Heart left ventricle (tissue), 13 donors: ENCODE results near the gene MAPK10.

ENCODE experiments used
- POLR2A ChIP-seq, 2 donors: fragments of 450-650 bp; IDR thresholded peaks; one replicate each; pipeline ENCODE4 v1.6.1; 2017; ENCODE audit warnings: antibody characterized with exemption in 2 of 2, mild to moderate bottlenecking in 2 of 2, moderate library complexity in 2 of 2
- TF ChIP-seq, protein P1 (sequence below), 12 donors: fragments of 200-600 bp; sonication (generic) in 4 of 12; IDR thresholded peaks; one replicate each; pipeline versions ENCODE4 v1.5.0 to v1.8.0; 2018 to 2022; ENCODE audit warnings: antibody characterized with exemption in 12 of 12, mild to moderate bottlenecking in 5 of 12
- donor health status: ischemic (EF 13 %, LVEDD 7.1; RV severe dilation, severe dysfunction).
- donor health status: DM: no; HTN: yes; CAD: no.
- donor health status: DM: no; HTN: no; CAD: no.
- donor health status: ischemic (EF 25% LVEDD 6.9; RV normal size, moderate dysfunction).
- donor health status: ischemic (EF 25% LVEDD 5.7; RV mildly dilated, moderate dysfunction).
- donor health status: ischemic (EF 35%, LVEDD 5.7; RV mildly dilated, moderate dysfunction).
- donor health status: nonischemic (EF 11% LVEDD 7.7; RV severe dilation, severe dysfunction).
- donor health status: DM: yes; HTN: yes; CAD: no.
- donor health status: PGD.
- donor health status: ischemic (EF 29% LVEDD 5.4; RV normal size, mild dysfunction).
- donor health status: nonischemic (EF 23%, LVEDD 6.1; RV moderate dilation, normal function).

DNA sequence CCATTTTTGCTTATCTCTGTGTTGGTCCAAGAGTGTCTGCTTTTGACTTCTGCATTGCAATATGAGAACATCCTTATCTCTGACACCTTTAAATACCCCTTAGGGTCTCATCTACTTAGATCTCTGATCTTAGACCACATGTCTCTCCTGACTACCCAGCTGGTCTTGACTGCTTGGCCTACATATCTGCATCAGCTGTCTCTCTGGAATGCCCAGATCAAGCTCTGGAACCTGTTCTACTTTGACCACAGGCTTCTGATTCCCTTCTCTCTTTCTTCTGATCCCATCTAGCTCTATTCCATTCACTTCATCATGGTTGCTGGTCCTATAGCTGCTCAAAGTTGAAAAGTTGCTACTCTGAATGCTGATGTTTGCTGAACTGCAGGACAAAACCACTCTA is 301.2 kb downstream of the MAPK10 start:
- TF ChIP-seq, protein P1, sequence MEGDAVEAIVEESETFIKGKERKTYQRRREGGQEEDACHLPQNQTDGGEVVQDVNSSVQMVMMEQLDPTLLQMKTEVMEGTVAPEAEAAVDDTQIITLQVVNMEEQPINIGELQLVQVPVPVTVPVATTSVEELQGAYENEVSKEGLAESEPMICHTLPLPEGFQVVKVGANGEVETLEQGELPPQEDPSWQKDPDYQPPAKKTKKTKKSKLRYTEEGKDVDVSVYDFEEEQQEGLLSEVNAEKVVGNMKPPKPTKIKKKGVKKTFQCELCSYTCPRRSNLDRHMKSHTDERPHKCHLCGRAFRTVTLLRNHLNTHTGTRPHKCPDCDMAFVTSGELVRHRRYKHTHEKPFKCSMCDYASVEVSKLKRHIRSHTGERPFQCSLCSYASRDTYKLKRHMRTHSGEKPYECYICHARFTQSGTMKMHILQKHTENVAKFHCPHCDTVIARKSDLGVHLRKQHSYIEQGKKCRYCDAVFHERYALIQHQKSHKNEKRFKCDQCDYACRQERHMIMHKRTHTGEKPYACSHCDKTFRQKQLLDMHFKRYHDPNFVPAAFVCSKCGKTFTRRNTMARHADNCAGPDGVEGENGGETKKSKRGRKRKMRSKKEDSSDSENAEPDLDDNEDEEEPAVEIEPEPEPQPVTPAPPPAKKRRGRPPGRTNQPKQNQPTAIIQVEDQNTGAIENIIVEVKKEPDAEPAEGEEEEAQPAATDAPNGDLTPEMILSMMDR (IDR thresholded peaks at IDR 0.05) = no peak
- TF ChIP-seq POLR2A (IDR thresholded peaks at IDR 0.05) = no peak
